Measurements from ENCODE around the gene NDUFV1.

DNA sequence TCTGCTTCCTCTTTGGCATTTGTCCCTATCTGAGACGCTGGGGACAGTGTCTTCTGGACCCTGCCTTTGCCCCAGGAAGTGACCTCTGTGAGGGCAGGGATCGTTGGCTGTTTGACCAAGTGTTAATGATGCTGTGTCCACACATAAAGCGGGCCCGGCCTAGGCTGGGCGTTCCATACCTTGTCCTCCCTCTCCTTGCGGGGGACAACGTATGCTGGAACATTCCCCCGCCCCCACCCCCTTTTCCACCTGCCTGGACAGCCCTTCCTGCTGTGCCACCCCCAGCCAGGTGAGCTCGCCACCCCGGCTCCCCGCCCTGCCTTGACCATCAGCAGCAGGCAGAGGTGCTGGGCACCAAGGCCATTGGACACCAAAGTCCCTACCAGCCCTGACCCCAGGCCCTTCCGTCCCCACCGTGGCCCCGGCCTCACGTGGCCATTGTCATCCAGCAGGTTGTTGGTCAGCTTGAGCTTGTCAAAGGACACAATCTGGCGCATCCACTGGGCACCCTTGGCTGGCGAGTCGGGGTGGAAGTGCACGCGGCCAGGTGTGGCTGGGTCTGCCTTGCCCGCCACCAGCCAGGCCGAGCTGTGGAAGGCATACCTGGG is 27.1 kb downstream of the NDUFV1 start:
- TF ChIP-seq CTCF (IDR thresholded peaks at IDR 0.05) (no peak), ZFX (IDR thresholded peaks at IDR 0.05; ENCODE audit: borderline replicate concordance) (no peak)
